HG02885 (cell line): ENCODE data around the gene XIRP2.

ENCODE experiments used
- ATAC-seq: cut with Tn5 transposase; IDR thresholded peaks from one replicate; pipeline ENCODE4 v1.9.1; 2021; ENCODE audit warnings: mild to moderate bottlenecking; ENCODE audit not compliant: unreplicated experiment, poor library complexity

The XIRP2 gene

DNA sequence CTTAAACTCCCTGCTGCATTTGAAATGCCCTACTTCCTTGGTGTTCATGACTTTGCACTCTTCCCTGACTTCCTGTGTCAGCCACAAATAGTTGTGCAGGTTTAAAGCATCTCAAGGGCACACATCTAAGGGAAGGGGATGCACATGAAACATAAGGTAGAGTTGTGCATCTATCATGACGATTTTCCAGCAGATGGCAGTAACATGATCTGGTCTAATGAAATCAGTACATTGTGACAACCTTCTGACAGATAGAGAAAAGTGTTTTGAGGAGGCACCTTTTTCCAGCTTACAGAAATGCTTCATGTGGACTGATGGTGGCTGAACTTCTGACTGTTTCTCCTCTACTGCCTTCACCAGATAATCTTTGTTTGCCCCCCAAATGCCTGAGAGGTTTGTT lies 238.9 kb downstream of the XIRP2 start:
- no peak for ATAC-seq

DNA sequence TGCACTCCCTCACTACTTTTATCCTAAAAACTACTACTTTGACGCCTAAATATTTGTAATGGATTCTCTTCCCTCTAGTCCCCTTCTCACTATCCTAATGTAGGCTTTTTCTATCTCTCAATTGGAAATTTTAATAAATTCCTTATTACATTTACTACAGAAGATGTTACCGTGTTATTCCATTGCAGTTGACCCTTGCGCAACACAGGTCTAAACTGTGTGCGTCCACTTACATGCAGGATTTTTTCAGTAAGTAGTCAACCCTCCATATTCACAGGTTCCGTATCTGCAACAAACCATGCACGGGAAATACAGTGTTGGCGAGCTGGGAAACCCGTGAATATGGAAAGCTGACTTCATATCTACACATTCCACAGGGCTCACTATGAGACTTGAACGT lies 239.8 kb downstream of the XIRP2 start:
- ATAC-seq = no peak

- no peak for ATAC-seq
Observed at GRCh38 chr2:167132066-167132465, 243.8 kb downstream of the XIRP2 start.

DNA sequence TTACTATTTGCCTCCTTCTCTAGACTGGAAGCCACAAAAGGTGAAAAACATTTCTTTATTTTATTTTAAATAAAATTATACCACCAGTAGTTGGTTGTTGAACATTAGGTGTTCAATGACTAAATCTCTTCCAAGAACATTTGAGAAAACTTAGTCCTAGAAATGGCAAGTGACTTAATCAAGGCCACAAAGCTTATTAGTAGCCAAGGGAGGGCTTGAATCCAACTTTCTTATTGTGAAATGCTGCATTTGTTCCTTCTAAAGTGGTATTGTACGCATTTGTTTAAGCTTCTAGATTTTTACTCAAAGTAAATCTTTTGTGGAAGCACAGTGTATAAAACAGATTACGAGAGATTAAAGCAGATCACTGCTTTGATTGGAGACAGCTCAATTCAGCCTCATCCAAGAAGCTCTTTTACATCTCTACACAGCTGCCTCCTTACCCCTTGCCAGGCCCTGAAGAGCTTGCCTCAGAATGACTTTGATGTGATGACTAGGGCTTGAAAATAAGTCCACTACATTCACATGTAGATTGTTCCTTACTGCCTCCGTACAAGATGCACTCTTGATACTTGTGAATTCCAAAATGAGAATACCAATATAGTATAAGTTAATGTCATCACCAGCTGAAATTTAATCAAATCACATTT lies 244.8 kb downstream of the XIRP2 start:
- ATAC-seq = no peak

DNA sequence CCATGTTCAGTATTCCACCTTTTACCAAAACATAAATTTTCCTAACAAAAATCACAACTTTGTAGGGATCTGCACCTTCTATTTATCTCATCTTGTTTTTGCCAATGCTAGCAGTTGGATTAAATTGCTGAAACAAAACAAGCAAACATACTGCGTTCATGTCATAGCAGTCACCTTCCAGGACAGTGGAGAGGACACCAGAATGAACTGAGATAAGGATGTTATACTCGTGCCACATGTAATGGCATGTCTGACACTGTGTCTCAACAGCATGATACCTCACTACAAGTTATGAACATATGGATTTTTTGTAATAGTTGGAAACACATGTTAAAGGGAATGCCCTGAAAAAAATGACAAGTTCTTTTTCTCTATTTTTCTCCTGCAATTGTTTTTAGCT lies 245.3 kb downstream of the XIRP2 start:
- ATAC-seq = no peak

DNA sequence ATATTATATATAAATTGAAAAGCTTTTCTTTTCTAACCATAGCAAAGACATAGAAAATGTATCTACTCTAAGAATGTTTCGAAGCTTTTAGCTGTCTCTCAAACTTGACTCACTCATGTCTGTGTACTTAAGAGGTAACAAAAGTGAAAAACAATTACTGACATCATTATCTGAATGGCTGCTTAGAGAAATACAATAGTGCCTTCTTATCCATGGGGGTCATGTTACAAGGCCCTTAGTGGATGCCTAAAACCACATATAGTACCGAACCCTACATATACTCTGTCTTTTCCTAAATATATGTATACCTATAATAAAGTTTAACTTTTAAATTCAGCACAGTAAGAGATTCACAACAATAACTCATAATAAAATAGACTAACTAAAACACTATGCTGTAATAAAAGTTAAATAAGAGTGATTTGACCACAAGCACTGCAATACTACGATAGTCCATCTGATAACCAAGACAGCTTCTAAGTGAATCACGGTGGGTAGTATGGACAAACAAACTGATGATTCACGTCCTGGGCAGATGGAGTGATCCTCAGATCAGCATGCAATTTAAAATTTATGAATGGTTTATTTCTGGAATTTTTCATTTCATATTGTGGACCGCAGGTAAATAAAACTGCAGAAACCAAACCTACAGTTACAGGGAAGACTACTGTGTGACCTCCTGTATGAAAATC lies 246.2 kb downstream of the XIRP2 start:
- no peak for ATAC-seq

DNA sequence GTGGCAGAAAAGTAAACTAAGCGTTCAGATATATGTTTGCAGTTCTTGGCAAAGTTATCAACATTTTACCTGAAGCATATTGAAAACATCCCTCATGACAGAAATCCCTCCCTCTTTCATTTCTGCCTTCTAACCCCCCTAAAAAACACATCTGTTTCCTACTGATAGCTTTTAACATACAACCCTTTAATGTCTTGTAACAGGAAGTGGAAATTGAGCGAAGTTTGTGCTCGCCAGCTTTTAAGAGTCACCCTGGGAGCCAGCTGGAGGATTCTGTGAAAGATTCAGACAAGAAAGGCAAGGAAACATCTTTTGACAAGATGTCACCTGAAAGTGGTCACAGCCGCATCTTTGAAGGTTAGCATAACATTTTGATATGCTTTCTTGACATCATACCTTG lies 247.4 kb downstream of the XIRP2 start:
- ATAC-seq = no peak

GRCh38 chr2:167136879-167137596 lies 248.8 kb downstream of the XIRP2 start:
- no peak for ATAC-seq

DNA sequence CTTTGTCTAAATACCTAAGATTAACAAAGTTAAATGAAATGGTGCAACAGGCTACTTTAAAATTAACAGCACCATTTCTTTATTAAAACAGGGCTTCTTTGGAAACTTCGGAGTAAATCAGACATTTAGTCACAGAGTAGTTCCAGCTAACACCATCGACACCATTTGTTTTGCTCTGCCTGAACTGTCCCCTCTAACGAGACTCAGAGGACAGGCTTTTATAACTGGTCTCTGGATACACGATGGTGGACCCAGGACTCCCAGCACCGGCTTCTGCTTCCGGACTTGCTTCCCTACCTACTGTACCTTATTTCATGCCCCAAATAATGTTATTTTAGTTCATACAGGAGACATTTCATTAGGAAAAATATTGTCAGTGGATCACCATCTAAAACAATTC lies 252.1 kb downstream of the XIRP2 start:
- ATAC-seq = no peak

DNA sequence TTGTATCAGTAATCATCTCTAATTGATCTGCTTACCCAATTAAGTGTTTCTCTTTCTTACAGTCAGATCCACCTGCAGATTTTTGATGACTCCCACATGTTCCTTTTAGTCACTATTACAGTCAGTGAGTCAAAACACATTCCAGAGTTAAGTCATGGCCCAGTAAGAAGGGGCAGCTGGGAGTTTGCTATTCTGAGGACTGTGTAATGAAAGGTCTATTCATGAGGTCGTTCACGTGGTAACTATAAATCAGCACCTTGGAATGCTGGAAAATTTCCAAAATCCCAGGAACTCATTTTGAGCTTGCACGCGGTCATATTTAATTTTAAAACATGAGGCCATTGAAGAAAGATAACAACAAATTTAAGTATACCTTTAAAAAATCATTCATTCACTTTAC lies 252.5 kb downstream of the XIRP2 start:
- ATAC-seq = no peak

- no peak for ATAC-seq
Observed at GRCh38 chr2:167142554-167142953, 254.3 kb downstream of the XIRP2 start.

- no peak for ATAC-seq
Observed at GRCh38 chr2:167144179-167144898, 256.1 kb downstream of the XIRP2 start.

- no peak for ATAC-seq
Observed at GRCh38 chr2:167147271-167147941, 259.1 kb downstream of the XIRP2 start.

DNA sequence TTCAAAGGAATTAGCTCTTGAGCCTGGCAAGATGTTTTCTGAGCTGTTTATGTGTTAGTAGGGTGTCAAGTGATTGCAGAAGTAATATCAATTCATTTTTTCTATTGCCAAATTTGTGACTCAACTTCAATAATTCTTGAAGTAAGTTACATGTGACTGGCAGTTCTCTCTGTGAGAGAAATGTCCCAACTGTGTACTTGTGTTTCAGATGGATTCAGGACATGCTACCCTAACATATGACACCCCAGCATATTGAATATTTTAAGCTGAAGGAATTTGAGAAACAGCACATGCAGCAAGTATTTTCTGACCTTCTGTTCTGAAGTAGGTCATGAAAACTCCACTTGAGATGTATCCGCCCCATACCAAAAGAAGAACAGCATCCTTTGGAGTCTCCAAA lies 263.6 kb downstream of the XIRP2 start:
- ATAC-seq = no peak

DNA sequence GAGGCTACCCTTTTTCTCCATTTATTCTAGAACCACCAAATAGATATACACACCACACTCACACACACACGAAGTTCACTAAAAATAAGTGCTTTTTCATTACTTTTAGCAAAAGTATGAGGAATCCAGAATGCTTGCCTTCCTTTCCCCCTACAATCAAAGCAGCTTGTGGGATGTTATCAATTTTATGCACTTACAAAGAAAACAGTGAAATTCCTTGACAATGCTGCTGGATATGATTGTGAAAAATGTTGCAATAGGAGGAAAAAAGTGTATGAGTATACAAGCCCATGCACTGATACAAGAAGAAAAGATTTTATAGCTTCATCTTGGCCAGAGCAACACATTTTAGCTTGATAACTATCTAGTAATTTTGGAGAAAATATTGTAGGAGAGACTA lies 269.2 kb downstream of the XIRP2 start:
- no peak for ATAC-seq

GRCh38 chr2:167177196-167177595 lies 288.9 kb downstream of the XIRP2 start:
- no peak for ATAC-seq

- ATAC-seq = no peak
Observed at GRCh38 chr2:167181134-167181533, 292.9 kb downstream of the XIRP2 start.

GRCh38 chr2:167181688-167182087 lies 293.4 kb downstream of the XIRP2 start:
- ATAC-seq = no peak

- ATAC-seq = no peak
Observed at GRCh38 chr2:167182403-167182802, 294.1 kb downstream of the XIRP2 start.

GRCh38 chr2:167183931-167184330 lies 295.7 kb downstream of the XIRP2 start:
- no peak for ATAC-seq
